Measurements from ENCODE around the gene IGFBP3.
"Not testable (repeated sequence)": the region's sequence is repeated elsewhere in the genome, so short reads cannot be mapped to it uniquely, and the experiment has no call there.

IGFBP3 gene

GRCh38 chr7:45920502-45921380 lies at the start of gene IGFBP3:
IGFBP3 (minus strand) TSS chr7:45921272; CDS start chr7:45921140, 132 bp downstream.
- peak; percentile 77 for DNase-seq

GRCh38 chr7:45970454-45970853 lies 49.4 kb upstream of the IGFBP3 start:
- no peak for DNase-seq

- DNase-seq = no peak
Measured at GRCh38 chr7:45969940-45970339, 48.9 kb upstream of the IGFBP3 start.

GRCh38 chr7:45968856-45969541 lies 47.9 kb upstream of the IGFBP3 start:
- no peak for DNase-seq

- DNase-seq = no peak
Measured at GRCh38 chr7:45968312-45968711, 47.2 kb upstream of the IGFBP3 start.

GRCh38 chr7:45967591-45968157 lies 46.6 kb upstream of the IGFBP3 start:
- DNase-seq = no peak

- DNase-seq = no peak
Measured at GRCh38 chr7:45962861-45963260, 41.8 kb upstream of the IGFBP3 start.

- no peak for DNase-seq
Measured at GRCh38 chr7:45957721-45958120, 36.6 kb upstream of the IGFBP3 start.

GRCh38 chr7:45955286-45955685 lies 34.2 kb upstream of the IGFBP3 start:
- no peak for DNase-seq

GRCh38 chr7:45953055-45953454 lies 32.0 kb upstream of the IGFBP3 start:
- not testable (repeated sequence) for DNase-seq

GRCh38 chr7:45944058-45944457 lies 23.0 kb upstream of the IGFBP3 start:
- DNase-seq = no peak

- no peak for DNase-seq
Measured at GRCh38 chr7:45940939-45941338, 19.9 kb upstream of the IGFBP3 start.

- not testable (repeated sequence) for DNase-seq
Measured at GRCh38 chr7:45940237-45940781, 19.2 kb upstream of the IGFBP3 start.

- DNase-seq = no peak
Measured at GRCh38 chr7:45939574-45939973, 18.5 kb upstream of the IGFBP3 start.

- DNase-seq = peak; percentile 16
Measured at GRCh38 chr7:45938626-45939302, 17.7 kb upstream of the IGFBP3 start.

- no peak for DNase-seq
Measured at GRCh38 chr7:45937862-45938261, 16.8 kb upstream of the IGFBP3 start.

GRCh38 chr7:45937301-45937700 lies 16.2 kb upstream of the IGFBP3 start:
- no peak for DNase-seq

GRCh38 chr7:45930967-45931366 lies 9.9 kb upstream of the IGFBP3 start:
- no peak for DNase-seq

- no peak for DNase-seq
Measured at GRCh38 chr7:45927721-45928120, 6.6 kb upstream of the IGFBP3 start.

GRCh38 chr7:45924283-45924682 lies 3.2 kb upstream of the IGFBP3 start:
- DNase-seq = no peak

- DNase-seq = no peak
Measured at GRCh38 chr7:45923818-45924217, 2.7 kb upstream of the IGFBP3 start.

GRCh38 chr7:45923290-45923689 lies 2.2 kb upstream of the IGFBP3 start:
- DNase-seq = peak; percentile 24

- no peak for DNase-seq
Measured at GRCh38 chr7:45922810-45923209, 1.7 kb upstream of the IGFBP3 start.

Measured in NCI-H146 (cell line).